ENCODE data around the gene MT3.

DNA sequence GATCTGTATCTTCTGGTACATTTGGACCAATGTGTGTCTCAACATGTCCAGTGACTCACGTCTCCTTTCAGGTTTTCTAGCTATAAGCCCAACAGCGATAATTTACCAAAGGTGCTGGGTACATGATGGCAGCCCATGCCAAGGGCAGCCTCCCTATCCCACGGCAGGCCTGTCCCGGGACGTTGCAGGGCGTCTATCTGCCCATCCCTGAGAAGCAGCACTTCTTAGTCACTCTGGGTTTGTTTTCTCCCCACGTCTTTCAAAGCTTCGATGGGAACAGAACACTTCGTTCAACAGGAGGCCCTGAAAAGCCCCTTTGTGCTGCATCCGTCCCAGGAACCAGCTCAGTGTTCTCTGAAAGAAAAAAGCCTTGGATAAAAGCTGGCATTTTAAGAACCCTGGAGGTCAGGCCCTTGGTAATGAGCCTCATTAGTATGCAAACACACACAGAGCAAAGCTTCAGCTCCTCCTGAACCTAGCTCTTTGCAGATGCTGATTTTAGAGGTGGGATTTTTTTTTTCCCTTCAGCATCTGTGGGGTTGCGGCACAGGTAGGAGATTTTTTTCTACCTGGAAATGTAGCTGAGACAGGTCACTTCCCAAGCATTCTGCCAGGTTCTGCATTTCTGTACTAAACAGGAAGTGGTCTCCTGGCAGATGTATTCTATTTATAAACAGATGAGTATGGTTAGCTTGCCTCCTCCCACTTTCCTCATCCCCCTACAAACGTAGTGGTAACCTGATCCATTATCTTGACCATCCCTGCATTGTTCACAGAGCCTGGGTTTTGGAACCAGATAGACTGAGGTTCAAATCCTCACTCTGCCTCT is 42.0 kb upstream of the MT3 start:
- no peak for TF ChIP-seq POLR2A (IDR thresholded peaks at IDR 0.05; ENCODE audit: low read depth, low read length)
- TF ChIP-seq POLR2AphosphoS5 (IDR thresholded peaks at IDR 0.05; ENCODE audit: low read depth, low read length), result no peak
- no peak for TF ChIP-seq TAF1 (IDR thresholded peaks at IDR 0.05; ENCODE audit: borderline replicate concordance, low read depth, low read length)
